Fibroblast of peridontal ligament (primary cell): ENCODE data around the gene MAP3K5.

ENCODE experiments used
- DNase-seq: peaks from one replicate; pipeline ENCODE4 v3.0.0-alpha.2; 2010; ENCODE audit errors: extremely low read depth

The MAP3K5 gene

GRCh38 chr6:136541395-136541794, 250.9 kb downstream of the MAP3K5 start:
- no peak for DNase-seq

GRCh38 chr6:136539967-136540652, 252.2 kb downstream of the MAP3K5 start:
- DNase-seq, result no peak

DNA sequence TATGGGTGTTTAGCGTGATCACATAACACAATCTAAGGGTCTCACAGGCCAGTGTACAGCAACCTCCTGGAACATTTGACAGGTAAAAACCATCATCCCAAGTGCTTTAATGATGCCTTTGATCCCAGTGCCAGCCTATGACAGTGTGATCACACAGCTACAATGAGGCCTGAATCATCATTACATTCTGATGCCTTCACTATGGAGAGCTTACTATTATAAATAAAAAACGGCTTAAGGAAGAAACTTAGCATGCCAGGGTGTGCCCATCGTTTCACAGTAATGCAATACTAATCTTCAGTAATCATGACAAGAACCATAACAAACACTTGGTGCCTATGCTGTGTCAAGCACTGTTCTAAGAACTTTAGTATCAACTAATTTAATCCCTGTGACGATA, 253.4 kb downstream of the MAP3K5 start:
- no peak for DNase-seq

GRCh38 chr6:136535880-136536650, 256.2 kb downstream of the MAP3K5 start:
- no peak for DNase-seq

DNA sequence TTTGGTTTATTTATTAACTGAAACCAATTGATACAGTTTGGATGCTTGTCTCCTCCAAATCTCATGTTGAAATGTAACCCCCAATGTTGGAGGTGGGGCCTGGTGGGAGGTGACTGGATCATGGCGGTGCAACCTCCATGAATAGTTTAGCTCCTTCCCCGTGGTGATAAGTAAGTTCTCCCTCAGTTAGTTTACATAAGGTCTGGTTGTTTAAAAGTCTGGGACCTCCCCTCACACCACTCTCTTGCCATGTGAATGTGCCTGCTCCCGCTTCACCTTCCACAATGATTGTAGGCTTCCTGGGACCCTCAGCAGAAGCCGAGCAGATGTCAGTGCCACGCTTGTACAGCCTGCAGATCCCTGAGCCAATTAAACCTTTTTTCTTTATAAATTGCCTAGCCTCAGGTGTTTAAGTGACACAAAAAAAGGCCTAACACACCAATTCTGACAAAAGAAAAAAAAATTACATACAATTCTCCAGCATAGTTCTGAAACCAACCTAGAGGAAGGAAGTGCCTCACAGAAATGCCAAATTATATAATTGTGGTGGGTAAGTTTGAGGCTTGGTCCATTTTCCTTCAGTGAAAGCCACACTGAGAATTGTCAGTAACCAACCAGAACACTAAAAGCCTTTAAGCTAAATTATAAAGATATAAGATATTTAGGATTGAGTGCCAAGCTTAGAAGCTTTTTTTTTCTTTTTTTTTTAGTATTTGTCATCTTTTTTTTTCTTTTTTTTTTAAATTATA, 257.1 kb downstream of the MAP3K5 start:
- no peak for DNase-seq

DNA sequence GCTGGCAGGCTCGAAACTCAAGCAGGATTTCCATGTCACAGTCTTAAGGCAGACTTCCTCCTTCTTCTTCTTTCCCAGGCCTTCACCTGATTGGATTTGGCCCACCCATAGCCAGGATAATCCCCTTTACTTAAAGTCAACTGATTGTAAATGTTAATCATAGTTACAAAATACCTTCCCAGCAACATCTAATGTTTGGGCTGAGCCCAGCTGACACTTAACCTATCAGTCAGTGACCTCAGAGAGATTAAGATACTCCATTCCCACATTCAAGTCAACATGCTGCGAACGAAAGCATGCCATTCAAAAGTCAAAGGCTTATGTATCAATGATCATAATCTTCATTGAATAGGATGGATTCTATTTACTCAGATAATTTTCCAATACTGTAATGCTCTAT, 258.0 kb downstream of the MAP3K5 start:
- DNase-seq, result no peak

DNA sequence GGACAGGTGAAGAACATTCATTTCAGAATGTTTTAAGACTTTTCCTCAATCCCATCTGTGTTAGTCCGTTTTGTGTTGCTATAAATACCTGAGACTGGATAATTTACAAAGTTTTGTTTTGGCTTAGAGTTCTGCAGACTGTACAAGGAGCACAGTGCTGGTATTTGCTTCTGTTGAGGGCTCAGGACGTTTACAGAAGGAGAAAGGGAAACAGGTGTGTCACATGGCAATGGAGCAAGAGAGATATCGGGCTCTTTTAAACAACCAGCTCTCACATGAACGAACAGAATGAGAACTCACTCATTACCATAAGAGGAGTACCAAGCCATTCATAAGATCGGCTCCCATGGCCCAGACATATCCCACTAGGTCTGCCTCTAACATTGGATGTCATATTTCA, 258.8 kb downstream of the MAP3K5 start:
- no peak for DNase-seq

GRCh38 chr6:136532030-136532429, 260.2 kb downstream of the MAP3K5 start:
- DNase-seq, result no peak

DNA sequence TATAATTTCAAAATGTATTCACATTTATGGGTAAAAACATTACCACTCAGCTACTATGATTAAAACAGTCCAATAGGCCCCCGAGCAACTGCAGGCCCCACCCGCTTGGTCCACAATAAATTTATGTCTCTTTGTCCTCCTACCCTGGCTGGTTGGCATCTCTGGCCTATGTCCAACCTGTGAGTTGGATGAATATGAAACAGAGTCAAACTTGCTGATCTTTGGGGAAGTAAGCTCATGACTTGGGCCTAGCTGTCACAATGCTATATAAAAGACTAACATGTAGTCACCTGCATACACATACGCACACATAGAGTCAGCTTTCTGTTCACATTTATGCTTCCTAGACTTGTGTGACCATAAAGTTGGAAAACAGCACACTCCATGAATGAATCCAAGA, 262.6 kb downstream of the MAP3K5 start:
- no peak for DNase-seq

DNA sequence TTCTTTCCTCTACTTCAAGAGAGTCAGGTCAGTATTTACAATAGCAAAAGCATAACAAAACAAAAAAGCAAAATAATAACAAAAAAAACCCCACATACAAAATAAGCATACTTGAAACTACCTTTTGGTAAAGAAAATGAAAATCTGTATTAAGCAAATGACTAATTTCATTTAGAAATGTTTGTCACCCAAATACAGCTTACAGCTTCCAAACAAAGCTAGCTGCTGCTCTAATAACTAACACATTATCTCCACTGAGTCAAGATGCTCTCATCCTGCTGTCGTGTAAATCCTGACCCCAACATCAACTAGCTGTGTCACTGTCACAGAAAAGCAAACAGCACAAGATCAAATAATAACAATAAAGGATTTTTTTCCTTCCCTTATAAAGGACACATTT, 263.8 kb downstream of the MAP3K5 start:
- DNase-seq, result no peak

GRCh38 chr6:136527831-136528230, 264.4 kb downstream of the MAP3K5 start:
- peak; percentile 14 for DNase-seq

DNA sequence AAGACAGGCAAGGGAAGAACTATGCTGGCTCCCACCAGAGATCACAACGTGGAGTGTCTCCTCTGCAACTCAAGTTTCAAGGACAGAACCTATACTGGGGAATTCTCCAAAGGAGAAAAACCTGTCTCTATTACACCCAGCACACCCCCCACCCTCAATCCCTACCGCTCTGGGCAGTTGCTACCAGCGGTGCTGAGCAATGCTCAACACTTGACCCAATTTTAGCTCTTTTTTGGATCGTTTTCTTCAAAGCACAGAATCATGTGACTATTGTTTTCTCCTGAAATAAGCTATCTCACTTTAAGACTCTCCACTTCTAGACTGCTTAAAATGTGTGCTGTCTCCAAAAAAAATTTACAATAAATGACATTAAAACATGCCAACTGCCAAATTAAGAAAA, 265.3 kb downstream of the MAP3K5 start:
- no peak for DNase-seq

GRCh38 chr6:136526196-136526930, 265.9 kb downstream of the MAP3K5 start:
- peak; percentile 67 for DNase-seq

GRCh38 chr6:136525586-136526195, 266.6 kb downstream of the MAP3K5 start:
- DNase-seq, result no peak

DNA sequence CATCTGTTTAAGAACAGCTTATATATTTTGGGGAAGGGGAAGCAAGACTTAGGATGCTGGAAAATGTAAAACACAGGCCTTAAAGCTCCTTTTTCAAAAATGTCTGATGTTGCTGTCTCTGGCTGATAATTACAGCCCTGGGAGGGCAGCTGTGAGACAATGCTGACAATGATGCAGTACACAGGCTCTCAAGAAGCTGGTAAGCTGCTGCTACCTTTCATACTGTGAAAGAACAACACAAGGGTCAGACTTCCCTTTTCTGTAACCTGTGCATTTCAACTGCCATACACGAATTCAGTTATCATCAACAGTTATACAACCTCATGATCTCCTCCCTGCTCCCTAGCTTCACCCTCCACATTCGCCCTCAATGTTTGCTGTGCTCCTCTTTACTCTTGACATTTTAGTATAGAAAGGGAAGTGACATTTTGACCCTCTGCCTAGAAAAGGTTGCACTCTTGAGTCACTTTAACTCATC, 267.3 kb downstream of the MAP3K5 start:
- DNase-seq, result no peak

GRCh38 chr6:136524339-136524935, 267.8 kb downstream of the MAP3K5 start:
- DNase-seq, result no peak

DNA sequence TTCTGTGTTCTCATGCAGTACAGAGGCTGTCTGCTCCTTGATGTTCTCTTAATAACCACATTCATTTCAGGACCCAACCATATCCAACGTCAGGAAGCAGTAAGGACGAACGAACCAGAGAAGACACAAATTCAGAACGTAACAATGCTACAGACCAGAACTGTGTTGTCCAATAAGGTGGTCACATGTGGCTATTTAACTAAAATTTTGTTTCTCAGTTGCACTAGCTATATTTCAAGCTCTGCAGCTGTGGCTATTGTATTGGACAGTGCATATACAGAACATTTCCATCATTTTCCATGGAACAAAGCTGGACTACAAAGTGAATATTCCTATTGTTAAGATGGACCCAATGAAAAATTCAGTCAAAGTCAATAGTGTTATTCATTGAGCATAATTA, 269.1 kb downstream of the MAP3K5 start:
- DNase-seq, result no peak

DNA sequence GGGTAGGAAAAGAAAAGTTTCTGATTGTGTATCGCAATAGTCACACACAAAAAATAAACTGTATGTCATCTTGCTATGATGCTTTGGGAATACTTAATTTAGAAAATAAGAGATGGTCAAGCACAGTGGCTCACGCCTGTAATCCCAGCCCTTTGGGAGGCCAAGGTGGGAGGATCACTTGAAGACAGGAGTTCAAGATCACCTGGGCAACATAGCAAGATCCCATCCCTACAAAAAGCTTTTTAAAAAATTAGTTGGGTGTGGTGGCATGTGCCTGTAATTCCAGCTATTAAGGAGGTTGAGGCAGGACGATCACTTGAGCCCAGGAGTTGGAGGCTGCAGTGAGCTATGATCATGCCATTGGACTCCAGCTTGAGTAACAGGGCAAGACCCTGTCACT, 269.6 kb downstream of the MAP3K5 start:
- no peak for DNase-seq

DNA sequence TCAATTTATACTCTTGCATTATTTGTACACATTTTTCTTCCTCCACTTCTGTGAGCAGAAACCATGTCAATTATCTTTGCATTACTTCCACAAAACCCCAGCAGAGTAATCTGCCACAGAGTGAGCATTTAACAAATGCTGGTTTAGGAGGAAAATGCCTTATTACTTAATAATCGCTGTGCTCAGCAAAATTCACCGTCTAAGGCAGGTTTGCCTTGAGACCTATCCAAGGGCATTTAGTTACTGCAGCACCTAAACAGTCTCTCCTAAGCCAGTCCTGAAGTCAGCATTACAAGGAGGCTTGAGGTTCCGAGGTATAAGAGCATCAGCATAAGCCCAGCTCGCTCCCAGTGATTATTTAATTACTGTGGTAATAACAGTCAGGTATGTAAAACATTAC, 270.4 kb downstream of the MAP3K5 start:
- no peak for DNase-seq

DNA sequence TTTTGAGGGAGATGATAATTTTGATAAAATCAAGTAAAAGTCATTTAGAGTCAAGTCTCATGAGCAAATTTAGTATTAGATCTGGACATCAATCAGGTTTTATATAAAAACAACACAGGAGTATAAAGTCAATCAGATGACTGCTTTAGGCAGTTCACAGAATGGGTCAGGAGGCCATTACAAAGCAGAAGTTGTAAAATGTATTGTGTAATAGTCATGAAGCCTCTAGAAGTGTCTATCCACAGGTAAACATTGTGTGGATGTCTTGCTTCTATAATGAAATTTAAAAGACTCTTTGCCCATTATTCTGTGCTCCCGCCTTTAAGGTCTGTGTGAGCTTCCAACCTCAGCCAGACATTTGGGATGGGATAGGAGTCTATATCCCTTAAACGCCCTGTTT, 270.9 kb downstream of the MAP3K5 start:
- DNase-seq, result no peak

GRCh38 chr6:136520517-136520916, 271.8 kb downstream of the MAP3K5 start:
- no peak for DNase-seq
